Adrenal gland (tissue), 5 donors: ENCODE data around the gene FMNL2.

Source experiments
- CTCF ChIP-seq, 6 experiments: fragments of 450-650 bp in 4 of 6; fragments of 200-600 bp in 2 of 6; sonication (generic) in 1 of 6; IDR thresholded peaks; 1 replicate in 5 of 6; 2 replicates in 1 of 6; pipeline versions ENCODE4 v1.5.1 to v1.8.0; 2016 to 2021; ENCODE audit warnings: antibody characterized with exemption in 6 of 6, mild to moderate bottlenecking in 2 of 6, moderate library complexity in 1 of 6
- POLR2A ChIP-seq, 2 donors: fragments of 450-650 bp; IDR thresholded peaks; one replicate each; pipeline ENCODE4 v1.6.1; 2017; ENCODE audit warnings: antibody characterized with exemption in 2 of 2, mild to moderate bottlenecking in 2 of 2, moderate library complexity in 1 of 2
- donor health status: DM: no; HTN: no; CAD: no.

GRCh38 chr2:152408254-152408653 lies 73.3 kb downstream of the FMNL2 start:
- no peak for TF ChIP-seq CTCF (IDR thresholded peaks at IDR 0.05)
- no peak for TF ChIP-seq POLR2A (IDR thresholded peaks at IDR 0.05)
